Hepatocyte (in vitro differentiated cells): Measurements from ENCODE around the gene CELF4.

ENCODE experiments used
- CTCF ChIP-seq: fragments of 200-600 bp; sonication (generic); IDR thresholded peaks from 2 replicates; pipeline ENCODE4 v1.5.1; 2016; ENCODE audit warnings: antibody characterized with exemption, mild to moderate bottlenecking; ENCODE audit not compliant: poor library complexity
- EZH2phosphoT487 ChIP-seq: fragments of 200-600 bp; sonication (generic); IDR thresholded peaks from one replicate; pipeline ENCODE4 v1.6.1; 2018; ENCODE audit warnings: antibody characterized with exemption, mild to moderate bottlenecking, low read depth, moderate library complexity; ENCODE audit not compliant: unreplicated experiment, severe bottlenecking

- TF ChIP-seq CTCF: no peak
- TF ChIP-seq EZH2phosphoT487: no peak
Observed at GRCh38 chr18:37390687-37391086, 174.9 kb downstream of the CELF4 start.
